OCI-LY7 (cell line): ENCODE data around the gene PPM1M. TPM values are rescaled to one million over a fixed set of nuclear protein-coding genes. Genes with fewer than 3 reads are reported as not detected.

Source experiments
- BruUV-seq: library from RNA; stranded (reverse); fragments of 400-500 nt; replicated peaks from 2 replicates; lab custom pipeline; 2021; lab: Mats Ljungman, UMichigan
- CTCF ChIA-PET: fragments of 300-600 bp; sonication (Branson Sonifier 250); formaldehyde crosslinking; loops from one replicate; lab custom pipeline; 2022; ENCODE audit warnings: antibody characterized with exemption; ENCODE audit not compliant: unreplicated experiment; lab: Charles Lee
- POLR2A ChIA-PET: fragments of 300-600 bp; sonication (Branson Sonifier 250); formaldehyde crosslinking; loops from one replicate; lab custom pipeline; 2022; ENCODE audit warnings: antibody characterized with exemption; lab: Charles Lee
- DNase-seq: peaks from one replicate; pipeline ENCODE4 v3.0.0-alpha.2; 2015; ENCODE audit warnings: low spot score
- H2AFZ ChIP-seq: fragments of 200-600 bp; sonication (generic), shearing (Covaris generic); 2 replicates; pipeline ENCODE4 v1.6.1; 2014; ENCODE audit warnings: mild to moderate bottlenecking, antibody characterized with exemption, low read length, moderate library complexity
- H3K27ac ChIP-seq: fragments of 200-600 bp; sonication (generic); 2 replicates; pipeline ENCODE4 v1.5.1; 2014; ENCODE audit warnings: mixed run types, low read depth, mild to moderate bottlenecking, moderate library complexity, low read length, inconsistent platforms; ENCODE audit not compliant: poor library complexity, severe bottlenecking
- H3K36me3 ChIP-seq: fragments of 200-600 bp; sonication (generic); 2 replicates; pipeline ENCODE4 v1.6.1; 2014; ENCODE audit warnings: mild to moderate bottlenecking, antibody characterized with exemption, low read length, moderate library complexity, mixed read lengths; ENCODE audit not compliant: insufficient read depth
- H3K4me1 ChIP-seq: fragments of 200-600 bp; sonication (generic); 2 replicates; pipeline ENCODE4 v1.5.1; 2014; ENCODE audit warnings: mild to moderate bottlenecking, low read length; ENCODE audit not compliant: insufficient read depth, poor library complexity, severe bottlenecking
- H3K4me2 ChIP-seq: fragments of 200-600 bp; sonication (generic); 2 replicates; pipeline ENCODE4 v1.6.1; 2014; ENCODE audit warnings: mild to moderate bottlenecking, low read length
- H3K4me3 ChIP-seq: fragments of 200-600 bp; sonication (generic); 2 replicates; pipeline ENCODE4 v1.5.1; 2014; ENCODE audit warnings: mild to moderate bottlenecking, low read depth, low read length; ENCODE audit not compliant: poor library complexity, severe bottlenecking
- H3K79me2 ChIP-seq: fragments of 200-600 bp; sonication (generic); 2 replicates; pipeline ENCODE4 v1.6.1; 2016; ENCODE audit warnings: low read depth, mild to moderate bottlenecking, low read length, moderate library complexity, mixed read lengths; ENCODE audit not compliant: insufficient read depth
- H3K9me2 ChIP-seq: fragments of 200-600 bp; sonication (generic); 2 replicates; pipeline ENCODE4 v1.6.1; 2016; ENCODE audit warnings: mild to moderate bottlenecking, low read length, mixed read lengths; ENCODE audit not compliant: insufficient read depth
- H3K9me3 ChIP-seq: fragments of 200-600 bp; sonication (generic); 2 replicates; pipeline ENCODE4 v1.6.1; 2014; ENCODE audit warnings: mild to moderate bottlenecking, mixed run types, low read length, mixed read lengths
- H4K20me1 ChIP-seq: fragments of 200-600 bp; sonication (generic); 2 replicates; pipeline ENCODE4 v1.6.1; 2014; ENCODE audit warnings: mild to moderate bottlenecking, antibody characterized with exemption, low read length, moderate library complexity, mixed read lengths; ENCODE audit not compliant: insufficient read depth
- EZH2phosphoT487 ChIP-seq: fragments of 200-600 bp; sonication (generic); IDR thresholded peaks from 2 replicates; pipeline ENCODE4 v1.6.1; 2018; ENCODE audit warnings: low read depth, borderline replicate concordance, mild to moderate bottlenecking, mixed run types, antibody characterized with exemption, low read length, moderate library complexity, mixed read lengths
- intact Hi-C: fragments of 100-400 bp; cut with micrococcal nuclease; formaldehyde crosslinking; loops from one replicate; pipeline ENCODE4 v1.10.0; 2022; ENCODE audit not compliant: unreplicated experiment
- total RNA-seq, 2 experiments: library from RNA; depleted of rRNA in 1 of 2; stranded (reverse); fragments of >200 nt in 1 of 2; shearing (Covaris generic) in 1 of 2; gene quantifications; 2 replicates each; pipeline ENCODE4 v1.2.3, GENCODE V29; 2014 to 2022
- TF ChIP-seq, protein P1 (sequence below): fragments of 200-600 bp; sonication (generic); conservative IDR thresholded peaks from 2 replicates; pipeline ENCODE4 v1.5.1; 2014; ENCODE audit warnings: mild to moderate bottlenecking, antibody characterized with exemption, low read length, moderate library complexity, mixed read lengths

PPM1M gene
- total RNA-seq, 2 experiments from 2014 or later: 4.4 to 15.6 TPM

DNA sequence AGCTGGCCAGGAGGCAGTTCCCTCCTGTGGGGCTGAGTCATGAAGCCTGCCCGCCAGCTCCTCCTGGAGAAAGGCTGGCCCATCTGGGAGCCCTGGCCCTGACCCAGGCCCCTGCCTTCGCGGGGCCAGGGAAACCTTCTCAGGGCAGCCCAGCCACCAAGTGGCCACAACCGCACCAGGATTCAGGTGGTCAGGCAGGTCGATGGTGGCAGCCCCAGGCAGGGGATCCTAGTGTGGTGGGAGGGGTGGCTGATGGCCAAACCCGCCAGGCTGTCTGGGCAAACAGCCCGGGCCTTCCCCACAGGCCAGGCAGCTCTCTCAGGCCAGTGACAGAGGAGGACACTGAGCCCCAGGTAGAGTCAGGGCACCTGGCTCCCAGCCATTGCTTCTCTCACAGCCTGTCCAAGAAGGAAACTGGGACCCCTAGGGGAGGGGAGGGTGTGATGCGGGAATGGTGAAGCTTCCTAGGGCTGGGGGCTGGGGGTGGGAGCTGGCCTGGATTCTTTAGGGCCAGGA, 7.8 kb upstream of the PPM1M start:
- H3K4me1 ChIP-seq: peaks cover 29% of the 10 kb centered on the region
- BruUV-seq: no TSS peak
- CTCF ChIA-PET: interaction anchor here (2.8 kb wide), 1 partner anchor 12 kb away, joined by 8 read pairs; the partner anchor contains the start of gene TLR9
- POLR2A ChIA-PET: interaction anchor here (0.6 to 2.8 kb wide), 7 partner anchors 11 to 84 kb away, joined by 3 to 27 read pairs (median 3); partner anchors contain the start of gene TLR9
- no peaks in the 10 kb centered on the region for H3K9me2 ChIP-seq
- intact Hi-C loops: no loop called here
- peak overlapping the region; percentile 81 for H3K4me3 ChIP-seq
- no peak overlapping the region for H2AFZ ChIP-seq
- H4K20me1 ChIP-seq: no peaks in the 10 kb centered on the region
- H3K9me3 ChIP-seq: no peaks in the 10 kb centered on the region
- H3K27ac ChIP-seq: peak overlapping the region; percentile 47
- H3K79me2 ChIP-seq: peaks cover 22% of the 10 kb centered on the region; the same call in 1 of the 2 replicates
- peak overlapping the region; percentile 73 for H3K4me2 ChIP-seq
- H3K36me3 ChIP-seq: peaks cover 12% of the 10 kb centered on the region; the same call in 1 of the 2 replicates
- no peak for DNase-seq
- TF ChIP-seq, protein P1, sequence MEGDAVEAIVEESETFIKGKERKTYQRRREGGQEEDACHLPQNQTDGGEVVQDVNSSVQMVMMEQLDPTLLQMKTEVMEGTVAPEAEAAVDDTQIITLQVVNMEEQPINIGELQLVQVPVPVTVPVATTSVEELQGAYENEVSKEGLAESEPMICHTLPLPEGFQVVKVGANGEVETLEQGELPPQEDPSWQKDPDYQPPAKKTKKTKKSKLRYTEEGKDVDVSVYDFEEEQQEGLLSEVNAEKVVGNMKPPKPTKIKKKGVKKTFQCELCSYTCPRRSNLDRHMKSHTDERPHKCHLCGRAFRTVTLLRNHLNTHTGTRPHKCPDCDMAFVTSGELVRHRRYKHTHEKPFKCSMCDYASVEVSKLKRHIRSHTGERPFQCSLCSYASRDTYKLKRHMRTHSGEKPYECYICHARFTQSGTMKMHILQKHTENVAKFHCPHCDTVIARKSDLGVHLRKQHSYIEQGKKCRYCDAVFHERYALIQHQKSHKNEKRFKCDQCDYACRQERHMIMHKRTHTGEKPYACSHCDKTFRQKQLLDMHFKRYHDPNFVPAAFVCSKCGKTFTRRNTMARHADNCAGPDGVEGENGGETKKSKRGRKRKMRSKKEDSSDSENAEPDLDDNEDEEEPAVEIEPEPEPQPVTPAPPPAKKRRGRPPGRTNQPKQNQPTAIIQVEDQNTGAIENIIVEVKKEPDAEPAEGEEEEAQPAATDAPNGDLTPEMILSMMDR: 0 out of 2 replicates have a peak, but pooled peaks have one; percentile 12
- no peak for TF ChIP-seq EZH2phosphoT487

DNA sequence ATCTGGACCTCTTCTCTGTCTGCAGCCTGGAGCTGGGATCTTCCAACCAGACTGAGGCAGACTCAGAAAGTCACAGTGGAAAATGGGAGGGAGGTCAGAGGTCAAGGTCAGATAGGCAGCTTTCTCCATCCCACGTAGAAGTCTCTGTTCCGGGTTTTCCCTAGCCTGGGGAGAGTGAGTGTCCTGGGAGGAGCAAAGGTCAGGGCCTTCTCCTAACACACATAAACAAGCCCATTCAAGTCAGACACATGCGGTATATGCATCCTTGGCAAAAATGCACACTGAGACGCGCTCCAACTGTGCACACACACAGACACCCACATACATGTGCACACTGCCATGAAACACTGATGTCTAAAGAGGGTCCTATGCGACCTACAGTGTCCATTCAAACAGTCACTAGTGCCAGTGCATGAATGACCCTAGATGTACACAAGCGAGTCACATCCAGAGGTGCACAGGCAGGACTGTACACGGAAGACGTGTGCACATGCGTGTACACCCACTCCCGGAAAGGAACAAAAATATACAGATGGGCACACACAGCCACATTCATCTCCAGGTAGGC, 7.3 kb upstream of the PPM1M start:
- peaks cover 12% of the 10 kb centered on the region; the same call in 1 of the 2 replicates for H3K36me3 ChIP-seq
- BruUV-seq: TSS peak; percentile 80
- peak overlapping the region; percentile 47 for H3K27ac ChIP-seq
- peaks cover 29% of the 10 kb centered on the region for H3K4me1 ChIP-seq
- ChIA-PET POLR2A (interaction anchor here (0.6 to 2.8 kb wide), 9 partner anchors 13 to 84 kb away, joined by 3 to 27 read pairs (median 3); partner anchors contain the start of gene TLR9), CTCF (interaction anchor here (0.8 to 2.8 kb wide), 2 partner anchors 13 to 40 kb away, joined by 3 to 8 read pairs; partner anchors contain the start of genes TLR9 and WDR82)
- peak overlapping the region; percentile 80; the same call in 1 of the 2 replicates for H2AFZ ChIP-seq
- no peaks in the 10 kb centered on the region for H4K20me1 ChIP-seq
- H3K79me2 ChIP-seq: peaks cover 22% of the 10 kb centered on the region; the same call in 1 of the 2 replicates
- H3K9me2 ChIP-seq: no peaks in the 10 kb centered on the region
- TF ChIP-seq, protein P1: no peak
- TF ChIP-seq EZH2phosphoT487: no peak
- no peaks in the 10 kb centered on the region for H3K9me3 ChIP-seq
- intact Hi-C loops: no loop called here
- DNase-seq: no peak
- H3K4me3 ChIP-seq: peak overlapping the region; percentile 81
- H3K4me2 ChIP-seq: peak overlapping the region; percentile 73
